GM23338 (cell line): ENCODE data around the gene ATXN7. TPM values are rescaled to one million over a fixed set of nuclear protein-coding genes. Genes with fewer than 3 reads are reported as not detected.

Experiments used
- ATAC-seq: fragments of 200-7000 bp; cut with Tn5 transposase; 3 replicates; pipeline ENCODE4 v1.9.1; 2020
- DNase-seq: peaks from one replicate; pipeline ENCODE4 v3.0.0-alpha.2; 2015; ENCODE audit warnings: low spot score
- H2AFZ ChIP-seq: fragments of 200-600 bp; sonication (generic); 2 replicates; pipeline ENCODE4 v1.8.0; 2016; ENCODE audit warnings: antibody characterized with exemption, mild to moderate bottlenecking, moderate library complexity
- H3F3A ChIP-seq: fragments of 200-600 bp; sonication (generic); replicated peaks from 2 replicates; pipeline ENCODE4 v1.8.0; 2017; ENCODE audit warnings: antibody characterized with exemption, mixed run types, low read depth
- H3K27ac ChIP-seq: fragments of 200-600 bp; sonication (generic); 2 replicates; pipeline ENCODE4 v1.6.1; 2016; ENCODE audit warnings: low read depth
- H3K27me3 ChIP-seq: fragments of 200-600 bp; sonication (generic); 2 replicates; pipeline ENCODE4 v1.8.0; 2016; ENCODE audit warnings: mild to moderate bottlenecking, mixed run types, moderate library complexity; ENCODE audit not compliant: insufficient read depth
- H3K36me3 ChIP-seq: fragments of 200-600 bp; sonication (generic); 2 replicates; pipeline ENCODE4 v1.8.0; 2016; ENCODE audit warnings: mild to moderate bottlenecking; ENCODE audit not compliant: insufficient read depth
- H3K4me1 ChIP-seq: fragments of 200-600 bp; sonication (generic); 2 replicates; pipeline ENCODE4 v1.8.0; 2016; ENCODE audit warnings: mild to moderate bottlenecking, moderate library complexity; ENCODE audit not compliant: insufficient read depth
- H3K4me2 ChIP-seq: fragments of 200-600 bp; sonication (generic); 2 replicates; pipeline ENCODE4 v1.7.1; 2017; ENCODE audit warnings: mixed run types
- H3K4me3 ChIP-seq: fragments of 200-600 bp; sonication (generic); 2 replicates; pipeline ENCODE4 v1.6.1; 2016; ENCODE audit warnings: mixed run types
- H3K79me2 ChIP-seq: fragments of 200-600 bp; sonication (generic); replicated peaks from 2 replicates; pipeline ENCODE4 v1.8.0; 2017; ENCODE audit warnings: mild to moderate bottlenecking; ENCODE audit not compliant: insufficient read depth
- H3K9me2 ChIP-seq: fragments of 200-600 bp; sonication (generic); 2 replicates; pipeline ENCODE4 v1.8.0; 2017; ENCODE audit not compliant: insufficient read depth
- H4K20me1 ChIP-seq: fragments of 200-600 bp; sonication (generic); replicated peaks from 2 replicates; pipeline ENCODE4 v1.8.0; 2017; ENCODE audit warnings: mild to moderate bottlenecking; ENCODE audit not compliant: insufficient read depth
- H3K27ac Mint-ChIP-seq: 2 replicates; pipeline ENCODE4 v1.8.0; 2020; ENCODE audit warnings: inconsistent platforms, mild to moderate bottlenecking, moderate library complexity, mixed read lengths
- H3K27me3 Mint-ChIP-seq: 3 replicates; pipeline ENCODE4 v1.8.0; 2022; ENCODE audit warnings: low read depth, mild to moderate bottlenecking, moderate library complexity, mixed read lengths, inconsistent platforms; ENCODE audit not compliant: insufficient read depth, poor library complexity
- H3K36me3 Mint-ChIP-seq: 3 replicates; pipeline ENCODE4 v1.8.0; 2021; ENCODE audit warnings: low read depth, mild to moderate bottlenecking, inconsistent platforms, moderate library complexity, mixed read lengths
- H3K4me1 Mint-ChIP-seq: 3 replicates; pipeline ENCODE4 v1.8.0; 2020; ENCODE audit warnings: mild to moderate bottlenecking, inconsistent platforms, mixed read lengths
- H3K4me3 Mint-ChIP-seq: 3 replicates; pipeline ENCODE4 v1.8.0; 2021; ENCODE audit warnings: moderate library complexity, mild to moderate bottlenecking, inconsistent platforms, mixed read lengths
- H3K9me3 Mint-ChIP-seq: 3 replicates; pipeline ENCODE4 v1.8.0; 2020; ENCODE audit warnings: moderate library complexity, mild to moderate bottlenecking, inconsistent platforms, mixed read lengths
- CREB1 ChIP-seq: fragments of 250-450 bp; sonication (Bioruptor Pico); IDR thresholded peaks from 2 replicates; pipeline ENCODE4 v1.5.0; 2020; ENCODE audit warnings: low read depth, mild to moderate bottlenecking, moderate library complexity
- CTCF ChIP-seq, 2 experiments: fragments of 200-600 bp in 1 of 2; sonication (generic) in 1 of 2; conservative IDR thresholded peaks; 2 replicates each; pipeline versions ENCODE4 v1.5.1 to v1.6.1; 2016 to 2017; ENCODE audit warnings: antibody characterized with exemption in 2 of 2, low read depth in 2 of 2, mild to moderate bottlenecking in 2 of 2, moderate library complexity in 1 of 2
- ETS1 ChIP-seq: IDR thresholded peaks from 2 replicates; pipeline ENCODE4 v1.6.1; 2016; ENCODE audit warnings: antibody characterized with exemption
- EZH2 ChIP-seq: fragments of 200-600 bp; sonication (generic); IDR thresholded peaks from one replicate; pipeline ENCODE4 v1.8.0; 2017; ENCODE audit warnings: antibody characterized with exemption, mild to moderate bottlenecking, low read depth; ENCODE audit not compliant: unreplicated experiment
- EZH2phosphoT487 ChIP-seq: fragments of 200-600 bp; sonication (generic); IDR thresholded peaks from one replicate; pipeline ENCODE4 v1.8.1; 2018; ENCODE audit warnings: antibody characterized with exemption; ENCODE audit not compliant: unreplicated experiment
- JUNB ChIP-seq: IDR thresholded peaks from one replicate; pipeline ENCODE4 v1.6.1; 2016; ENCODE audit warnings: antibody characterized with exemption; ENCODE audit not compliant: unreplicated experiment
- NANOG ChIP-seq: IDR thresholded peaks from 2 replicates; pipeline ENCODE4 v1.6.1; 2016; ENCODE audit warnings: antibody characterized with exemption, borderline replicate concordance
- POLR2AphosphoS5 ChIP-seq: IDR thresholded peaks from 2 replicates; pipeline ENCODE4 v1.6.1; 2016; ENCODE audit warnings: antibody characterized with exemption, low read depth
- REST ChIP-seq: IDR thresholded peaks from one replicate; pipeline ENCODE4 v1.6.1; 2018; ENCODE audit warnings: antibody characterized with exemption; ENCODE audit not compliant: unreplicated experiment
- STAT1 ChIP-seq: IDR thresholded peaks from one replicate; pipeline ENCODE4 v1.6.1; 2016; ENCODE audit warnings: antibody characterized with exemption; ENCODE audit not compliant: unreplicated experiment
- ZNF114 ChIP-seq: fragments of 250-450 bp; sonication (Bioruptor Pico); IDR thresholded peaks from 2 replicates; pipeline ENCODE4 v1.5.0; 2020; ENCODE audit warnings: mild to moderate bottlenecking, moderate library complexity
- ZNF331 ChIP-seq: fragments of 250-450 bp; sonication (Bioruptor Pico); IDR thresholded peaks from 2 replicates; pipeline ENCODE4 v1.5.0; 2020; ENCODE audit warnings: low read depth, mild to moderate bottlenecking, moderate library complexity
- ZNF462 ChIP-seq: fragments of 250-450 bp; sonication (Bioruptor Pico); IDR thresholded peaks from 2 replicates; pipeline ENCODE4 v1.5.0; 2020; ENCODE audit warnings: mild to moderate bottlenecking, moderate library complexity
- polyA plus RNA-seq: library from polyadenylated mRNA; unstranded; fragments of >200 nt; fragmentation: Nextera tagmentation; extraction: Ambion mirVana; gene quantifications from 2 replicates; pipeline ENCODE4 v1.2.1, GENCODE V29; 2016
- total RNA-seq: library from RNA; depleted of rRNA; stranded (reverse); fragments of >200 nt; shearing (Covaris generic); gene quantifications from 2 replicates; pipeline ENCODE4 v1.2.3, GENCODE V29; 2014

ATXN7 gene
- total and polyA plus RNA-seq, 2 experiments from 2014 or later = 4.0 to 17.2 TPM

GRCh38 chr3:63874769-63875168 is 11.1 kb downstream of the ATXN7 start:
- ATAC-seq = no peak
- Mint-ChIP-seq H3K27ac (no peak overlapping the region), H3K9me3 (no peaks in the 10 kb centered on the region)

More at GRCh38 chr3:63874769-63875168, 11.1 kb downstream of the ATXN7 start:
- peaks cover 43% of the 10 kb centered on the region for H3K4me1 Mint-ChIP-seq
- Histone ChIP-seq H3K27me3 (no peaks in the 10 kb centered on the region), H3K9me2 (no peaks in the 10 kb centered on the region), H3K4me3 (no peak overlapping the region), H3K4me2 (no peak overlapping the region), H3K36me3 (no peaks in the 10 kb centered on the region), H3K4me1 (peaks cover 30% of the 10 kb centered on the region), H3K27ac (no peak overlapping the region), H4K20me1 (no peaks in the 10 kb centered on the region; the same call in 1 of the 2 replicates), H3K79me2 (peaks cover 95% of the 10 kb centered on the region), H3F3A (no peaks in the 10 kb centered on the region), H2AFZ (no peak overlapping the region)
- H3K36me3 Mint-ChIP-seq = no peaks in the 10 kb centered on the region
- H3K27me3 Mint-ChIP-seq = no peaks in the 10 kb centered on the region
- no peak for DNase-seq
- H3K4me3 Mint-ChIP-seq = no peak overlapping the region
- TF ChIP-seq ZNF114 (CRISPR knock-in tag) (no peak), JUNB (no peak), POLR2AphosphoS5 (no peak), CREB1 (CRISPR knock-in tag) (no peak), ZNF462 (no peak), EZH2phosphoT487 (no peak), EZH2 (no peak), ETS1 (no peak), STAT1 (no peak), REST (no peak), CTCF (conservative IDR thresholded peaks at IDR 0.05; ENCODE audit: low read depth in 2 of 2) (no peak), NANOG (no peak), ZNF331 (CRISPR knock-in tag) (no peak)
